K562 (cell line): ENCODE results near the gene TM2D3. TPM values are rescaled to one million over a fixed set of nuclear protein-coding genes. Genes with fewer than 3 reads are reported as not detected.

Experiments
- ATAC-seq: fragments of 200-7000 bp; cut with Tn5 transposase; 3 replicates; pipeline ENCODE4 v1.9.1; 2020; ENCODE audit warnings: moderate library complexity
- BruUV-seq: library from RNA; stranded (reverse); fragments of 400-500 nt; replicated peaks from 2 replicates; lab custom pipeline; 2021; lab: Mats Ljungman, UMichigan
- CTCF ChIA-PET: fragments of 300-600 bp; formaldehyde crosslinking; extraction: SDS; loops from one replicate; lab custom pipeline; 2021; ENCODE audit warnings: low intra/inter-chr PET ratio; lab: Yijun Ruan, JAX
- POLR2A ChIA-PET: fragments of 300-600, 350-650 bp; sonication (Branson Sonifier 250); formaldehyde crosslinking; extraction: SDS; loops from one replicate; lab custom pipeline; 2021; ENCODE audit warnings: antibody characterized with exemption, inconsistent platforms; lab: Yijun Ruan, JAX
- DNase-seq, 4 experiments: peaks; one replicate each; pipeline versions ENCODE4 v3.0.0 to v3.0.0-alpha.2; 2011 to 2018; ENCODE audit warnings: low spot score in 3 of 4, mixed read lengths in 3 of 4; ENCODE audit errors: extremely low read depth in 1 of 4
- FAIRE-seq: peaks from 2 replicates; lab custom pipeline; 2011; peaks lifted over from hg19 to GRCh38; lab: Jason Lieb, UNC
- H2AFZ ChIP-seq: 2 replicates; pipeline ENCODE4 v1.6.0; 2011; ENCODE audit warnings: low read depth, low read length, control low read depth, inconsistent platforms
- H3K27ac ChIP-seq: fragments of 200-600 bp; 3 replicates; pipeline ENCODE4 v1.8.0; 2011; ENCODE audit warnings: low read depth, mild to moderate bottlenecking, control low read depth, inconsistent platforms, low read length, moderate library complexity, mixed read lengths; ENCODE audit errors: extremely low read depth
- H3K27me3 ChIP-seq, 2 experiments: fragments of 300-600 bp in 1 of 2; 2 replicates in 1 of 2; 3 replicates in 1 of 2; pipeline versions ENCODE4 v1.6.0 to v1.8.0; 2011; ENCODE audit warnings: inconsistent platforms in 2 of 2, low read length in 2 of 2, mild to moderate bottlenecking in 1 of 2, mixed read lengths in 1 of 2, moderate library complexity in 1 of 2; ENCODE audit not compliant: control insufficient read depth in 2 of 2, insufficient read depth in 2 of 2
- H3K36me3 ChIP-seq: fragments of 300-600 bp; 3 replicates; pipeline ENCODE4 v1.8.0; 2011; ENCODE audit warnings: mild to moderate bottlenecking, low read length, inconsistent platforms; ENCODE audit not compliant: control insufficient read depth, insufficient read depth
- H3K4me1 ChIP-seq, 2 experiments: fragments of 200-600 bp in 1 of 2; replicated peaks in 1 of 2; 2 replicates in 1 of 2; 3 replicates in 1 of 2; pipeline versions ENCODE4 v1.5.1 to v1.8.0; 2011; ENCODE audit warnings: inconsistent platforms in 2 of 2, low read length in 2 of 2, mild to moderate bottlenecking in 1 of 2, mixed read lengths in 1 of 2, moderate library complexity in 1 of 2; ENCODE audit not compliant: control insufficient read depth in 2 of 2, insufficient read depth in 2 of 2
- H3K4me2 ChIP-seq: 2 replicates; pipeline ENCODE4 v1.6.1; 2011; ENCODE audit warnings: low read length, control low read depth, inconsistent platforms, mixed read lengths; ENCODE audit not compliant: insufficient read depth
- H3K4me3 ChIP-seq: fragments of 200-600 bp; sonication (generic), shearing (Covaris generic); 2 replicates; pipeline ENCODE4 v1.5.1; 2016; ENCODE audit warnings: control low read depth, inconsistent platforms
- H3K79me2 ChIP-seq: fragments of 200-600 bp; 3 replicates; pipeline ENCODE4 v1.8.0; 2011; ENCODE audit warnings: low read length, inconsistent platforms; ENCODE audit not compliant: control insufficient read depth, insufficient read depth
- H3K9ac ChIP-seq, 2 experiments: 2 replicates each; pipeline versions ENCODE4 v1.6.0 to v1.6.1; 2011; ENCODE audit warnings: low read depth in 2 of 2, low read length in 2 of 2, control low read depth in 1 of 2, inconsistent platforms in 1 of 2, mild to moderate bottlenecking in 1 of 2, mixed read lengths in 1 of 2; ENCODE audit not compliant: insufficient read depth in 1 of 2
- H3K9me1 ChIP-seq: one replicate; pipeline ENCODE4 v1.6.0; 2011; ENCODE audit warnings: inconsistent platforms, mild to moderate bottlenecking, low read length, moderate library complexity; ENCODE audit not compliant: control insufficient read depth, insufficient read depth
- H3K9me3 ChIP-seq: replicated peaks from 2 replicates; pipeline ENCODE4 v1.5.1; 2011; ENCODE audit warnings: low read depth, low read length, inconsistent platforms; ENCODE audit not compliant: control insufficient read depth, insufficient read depth
- H4K20me1 ChIP-seq: replicated peaks from 2 replicates; pipeline ENCODE4 v1.6.1; 2011; ENCODE audit warnings: low read length, inconsistent platforms, mixed read lengths; ENCODE audit not compliant: control insufficient read depth, insufficient read depth
- BHLHE40 ChIP-seq: IDR thresholded peaks from 2 replicates; pipeline ENCODE4 v1.6.1; 2011; ENCODE audit warnings: low read length, improper control_type of control experiment
- EHMT2 ChIP-seq: fragments of 450-650 bp; IDR thresholded peaks from 2 replicates; pipeline ENCODE4 v1.6.1; 2018; ENCODE audit warnings: antibody characterized with exemption
- GATA2 ChIP-seq: sonication (generic); formaldehyde crosslinking; IDR thresholded peaks from 2 replicates; pipeline ENCODE4 v1.4.0; 2020; ENCODE audit warnings: mild to moderate bottlenecking, missing genetic modification reagents
- LARP7 ChIP-seq: fragments of 450-650 bp; IDR thresholded peaks from 2 replicates; pipeline ENCODE4 v1.6.1; 2016
- STAT5B ChIP-seq: fragments of 250-450 bp; sonication (Bioruptor Pico); IDR thresholded peaks from 2 replicates; pipeline ENCODE4 v1.8.0; 2021; ENCODE audit warnings: mild to moderate bottlenecking, inconsistent platforms
- WGBS: fragments of 100-300 bp; shearing (Covaris generic); methylation state at CpG from one replicate; pipeline ENCODE4 v1.1.6; 2016; ENCODE audit warnings: low coverage, mixed read lengths; ENCODE audit not compliant: insufficient coverage; ENCODE audit errors: missing lambda C conversion rate; 5-methylcytosine and 5-hydroxymethylcytosine counted together
- in situ Hi-C: fragments of 300-500 bp; cut with MboI; formaldehyde crosslinking; loops from 4 replicates; pipeline ENCODE4 v1.15.0; 2018; ENCODE audit warnings: inconsistent platforms, mixed read lengths
- intact Hi-C: fragments of 100-400 bp; cut with micrococcal nuclease; formaldehyde crosslinking; loops from 2 replicates; pipeline ENCODE4 v1.14.2; 2022
- polyA plus RNA-seq, 8 experiments: library from polyadenylated mRNA; depleted of rRNA in 4 of 8; stranded (reverse) in 5 of 8; unstranded in 3 of 8; fragments of >200 nt; fragmentation: Nextera tagmentation in 2 of 8; fragmentation: Illumina TruSeq in 1 of 8; extraction: Ambion mirVana in 2 of 8; extraction: Trizol in 1 of 8; gene quantifications; 2 replicates each; pipeline versions ENCODE4 v1.2.1 to v1.2.3, GENCODE V29; 2011 to 2014; ENCODE audit warnings: inconsistent platforms in 1 of 8, missing spikeins in 1 of 8
- total RNA-seq, 7 experiments: library from RNA; depleted of rRNA in 6 of 7; stranded (reverse); fragments of >200 nt in 6 of 7; fragmentation: Illumina TruSeq in 2 of 7; extraction: Trizol in 2 of 7; gene quantifications; 2 replicates each; pipeline versions ENCODE4 v1.2.1 to v1.2.3, GENCODE V29; 2011 to 2021; ENCODE audit warnings: low replicate concordance in 1 of 7
- TF ChIP-seq, protein P1 (sequence below): sonication (generic); formaldehyde crosslinking; IDR thresholded peaks from 2 replicates; pipeline ENCODE4 v1.5.0; 2020; ENCODE audit warnings: missing genetic modification reagents
- TF ChIP-seq, protein P2 (sequence below): IDR thresholded peaks from 3 replicates; pipeline ENCODE4 v1.6.1; 2011; ENCODE audit warnings: borderline replicate concordance, mild to moderate bottlenecking; ENCODE audit not compliant: insufficient read length, insufficient read depth

The TM2D3 gene
- total and polyA plus RNA-seq, 9 of the 15 experiments (the other 6 are each of a cell fraction or from before 2014, with no cell fraction given) = 16.5 to 67.9 (median 31.3) TPM

GRCh38 chr15:101609742-101610610 is 42.2 kb downstream of the TM2D3 start:
- WGBS = 5% methylated on average over 18 of the region's 23 CpGs
- Histone ChIP-seq H3K79me2 (no peaks in the 10 kb centered on the region), H3K9ac (no peak overlapping the region), H3K4me3 (no peak overlapping the region), H4K20me1 (no peaks in the 10 kb centered on the region), H3K27me3 (peaks cover 41 to 77% of the 10 kb centered on the region in 2 experiments), H3K36me3 (no peaks in the 10 kb centered on the region), H3K9me1 (no peaks in the 10 kb centered on the region), H2AFZ (no peak overlapping the region), H3K4me1 (peaks cover 6% of the 10 kb centered on the region in 2 experiments; a peak in 4 of 5 replicates), H3K27ac (no peak overlapping the region), H3K4me2 (no peak overlapping the region), H3K9me3 (no peaks in the 10 kb centered on the region)
- in situ Hi-C loops = no loop called here
- TF ChIP-seq EHMT2 (no peak), STAT5B (CRISPR knock-in tag) (no peak), LARP7 (no peak), BHLHE40 (no peak), GATA2 (CRISPR knock-in tag) (no peak)
- TF ChIP-seq, protein P1, sequence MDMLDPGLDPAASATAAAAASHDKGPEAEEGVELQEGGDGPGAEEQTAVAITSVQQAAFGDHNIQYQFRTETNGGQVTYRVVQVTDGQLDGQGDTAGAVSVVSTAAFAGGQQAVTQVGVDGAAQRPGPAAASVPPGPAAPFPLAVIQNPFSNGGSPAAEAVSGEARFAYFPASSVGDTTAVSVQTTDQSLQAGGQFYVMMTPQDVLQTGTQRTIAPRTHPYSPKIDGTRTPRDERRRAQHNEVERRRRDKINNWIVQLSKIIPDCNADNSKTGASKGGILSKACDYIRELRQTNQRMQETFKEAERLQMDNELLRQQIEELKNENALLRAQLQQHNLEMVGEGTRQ (CRISPR knock-in tag) = no peak
- TF ChIP-seq, protein P2, sequence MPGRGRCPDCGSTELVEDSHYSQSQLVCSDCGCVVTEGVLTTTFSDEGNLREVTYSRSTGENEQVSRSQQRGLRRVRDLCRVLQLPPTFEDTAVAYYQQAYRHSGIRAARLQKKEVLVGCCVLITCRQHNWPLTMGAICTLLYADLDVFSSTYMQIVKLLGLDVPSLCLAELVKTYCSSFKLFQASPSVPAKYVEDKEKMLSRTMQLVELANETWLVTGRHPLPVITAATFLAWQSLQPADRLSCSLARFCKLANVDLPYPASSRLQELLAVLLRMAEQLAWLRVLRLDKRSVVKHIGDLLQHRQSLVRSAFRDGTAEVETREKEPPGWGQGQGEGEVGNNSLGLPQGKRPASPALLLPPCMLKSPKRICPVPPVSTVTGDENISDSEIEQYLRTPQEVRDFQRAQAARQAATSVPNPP = no peak
- ChIA-PET POLR2A (interaction anchor here (1.1 kb wide), 1 partner anchor 8 kb away, joined by 3 read pairs; no protein-coding TSS in a partner anchor), CTCF (no interaction called here)
- intact Hi-C loops = no loop called here
- ATAC-seq (no peak), DNase-seq (no peak), FAIRE-seq (no peak)
- BruUV-seq = no TSS peak
